GM23338 (cell line): Measurements from ENCODE around the gene ADORA2A.

Experiments
- CREB1 ChIP-seq: fragments of 250-450 bp; sonication (Bioruptor Pico); IDR thresholded peaks from 2 replicates; pipeline ENCODE4 v1.5.0; 2020; ENCODE audit warnings: low read depth, mild to moderate bottlenecking, moderate library complexity
- EZH2 ChIP-seq: fragments of 200-600 bp; sonication (generic); IDR thresholded peaks from one replicate; pipeline ENCODE4 v1.8.0; 2017; ENCODE audit warnings: antibody characterized with exemption, mild to moderate bottlenecking, low read depth; ENCODE audit not compliant: unreplicated experiment
- EZH2phosphoT487 ChIP-seq: fragments of 200-600 bp; sonication (generic); IDR thresholded peaks from one replicate; pipeline ENCODE4 v1.8.1; 2018; ENCODE audit warnings: antibody characterized with exemption; ENCODE audit not compliant: unreplicated experiment
- JUNB ChIP-seq: IDR thresholded peaks from one replicate; pipeline ENCODE4 v1.6.1; 2016; ENCODE audit warnings: antibody characterized with exemption; ENCODE audit not compliant: unreplicated experiment
- NANOG ChIP-seq: IDR thresholded peaks from 2 replicates; pipeline ENCODE4 v1.6.1; 2016; ENCODE audit warnings: antibody characterized with exemption, borderline replicate concordance
- POLR2AphosphoS5 ChIP-seq: IDR thresholded peaks from 2 replicates; pipeline ENCODE4 v1.6.1; 2016; ENCODE audit warnings: antibody characterized with exemption, low read depth
- STAT1 ChIP-seq: IDR thresholded peaks from one replicate; pipeline ENCODE4 v1.6.1; 2016; ENCODE audit warnings: antibody characterized with exemption; ENCODE audit not compliant: unreplicated experiment
- ZNF114 ChIP-seq: fragments of 250-450 bp; sonication (Bioruptor Pico); IDR thresholded peaks from 2 replicates; pipeline ENCODE4 v1.5.0; 2020; ENCODE audit warnings: mild to moderate bottlenecking, moderate library complexity
- ZNF331 ChIP-seq: fragments of 250-450 bp; sonication (Bioruptor Pico); IDR thresholded peaks from 2 replicates; pipeline ENCODE4 v1.5.0; 2020; ENCODE audit warnings: low read depth, mild to moderate bottlenecking, moderate library complexity
- TF ChIP-seq, protein P1 (sequence below), 2 experiments: fragments of 200-600 bp in 1 of 2; sonication (generic) in 1 of 2; conservative IDR thresholded peaks; 2 replicates each; pipeline versions ENCODE4 v1.5.1 to v1.6.1; 2016 to 2017; ENCODE audit warnings: antibody characterized with exemption in 2 of 2, low read depth in 2 of 2, mild to moderate bottlenecking in 2 of 2, moderate library complexity in 1 of 2
- TF ChIP-seq, protein P2 (sequence below): IDR thresholded peaks from 2 replicates; pipeline ENCODE4 v1.6.1; 2016; ENCODE audit warnings: antibody characterized with exemption
- TF ChIP-seq, protein P3 (sequence below): IDR thresholded peaks from one replicate; pipeline ENCODE4 v1.6.1; 2018; ENCODE audit warnings: antibody characterized with exemption; ENCODE audit not compliant: unreplicated experiment

DNA sequence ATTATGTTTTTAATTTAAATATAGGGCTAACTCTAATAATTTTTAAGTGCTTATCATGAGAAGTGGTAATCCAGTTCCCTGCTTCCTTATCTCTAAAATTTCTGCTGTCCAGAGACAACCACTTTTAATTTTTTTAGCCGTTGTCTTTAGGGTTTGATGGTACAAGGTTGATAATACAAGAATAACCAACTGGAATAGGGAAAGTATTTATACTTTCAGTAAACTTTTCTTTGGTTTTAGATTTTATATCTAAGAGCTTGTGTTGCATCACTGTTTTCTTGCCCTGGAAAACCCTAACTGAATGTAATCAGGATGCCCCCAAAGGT, 46.5 kb upstream of the ADORA2A start:
- TF ChIP-seq, protein P1, sequence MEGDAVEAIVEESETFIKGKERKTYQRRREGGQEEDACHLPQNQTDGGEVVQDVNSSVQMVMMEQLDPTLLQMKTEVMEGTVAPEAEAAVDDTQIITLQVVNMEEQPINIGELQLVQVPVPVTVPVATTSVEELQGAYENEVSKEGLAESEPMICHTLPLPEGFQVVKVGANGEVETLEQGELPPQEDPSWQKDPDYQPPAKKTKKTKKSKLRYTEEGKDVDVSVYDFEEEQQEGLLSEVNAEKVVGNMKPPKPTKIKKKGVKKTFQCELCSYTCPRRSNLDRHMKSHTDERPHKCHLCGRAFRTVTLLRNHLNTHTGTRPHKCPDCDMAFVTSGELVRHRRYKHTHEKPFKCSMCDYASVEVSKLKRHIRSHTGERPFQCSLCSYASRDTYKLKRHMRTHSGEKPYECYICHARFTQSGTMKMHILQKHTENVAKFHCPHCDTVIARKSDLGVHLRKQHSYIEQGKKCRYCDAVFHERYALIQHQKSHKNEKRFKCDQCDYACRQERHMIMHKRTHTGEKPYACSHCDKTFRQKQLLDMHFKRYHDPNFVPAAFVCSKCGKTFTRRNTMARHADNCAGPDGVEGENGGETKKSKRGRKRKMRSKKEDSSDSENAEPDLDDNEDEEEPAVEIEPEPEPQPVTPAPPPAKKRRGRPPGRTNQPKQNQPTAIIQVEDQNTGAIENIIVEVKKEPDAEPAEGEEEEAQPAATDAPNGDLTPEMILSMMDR (conservative IDR thresholded peaks at IDR 0.05; ENCODE audit: low read depth in 2 of 2) = no peak
- TF ChIP-seq EZH2 (no peak), CREB1 (CRISPR knock-in tag) (no peak), EZH2phosphoT487 (no peak), POLR2AphosphoS5 (no peak), ZNF114 (CRISPR knock-in tag) (no peak), JUNB (no peak), STAT1 (no peak), ZNF331 (no peak), NANOG (no peak)
- TF ChIP-seq, protein P2, sequence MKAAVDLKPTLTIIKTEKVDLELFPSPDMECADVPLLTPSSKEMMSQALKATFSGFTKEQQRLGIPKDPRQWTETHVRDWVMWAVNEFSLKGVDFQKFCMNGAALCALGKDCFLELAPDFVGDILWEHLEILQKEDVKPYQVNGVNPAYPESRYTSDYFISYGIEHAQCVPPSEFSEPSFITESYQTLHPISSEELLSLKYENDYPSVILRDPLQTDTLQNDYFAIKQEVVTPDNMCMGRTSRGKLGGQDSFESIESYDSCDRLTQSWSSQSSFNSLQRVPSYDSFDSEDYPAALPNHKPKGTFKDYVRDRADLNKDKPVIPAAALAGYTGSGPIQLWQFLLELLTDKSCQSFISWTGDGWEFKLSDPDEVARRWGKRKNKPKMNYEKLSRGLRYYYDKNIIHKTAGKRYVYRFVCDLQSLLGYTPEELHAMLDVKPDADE = no peak
- TF ChIP-seq, protein P3, sequence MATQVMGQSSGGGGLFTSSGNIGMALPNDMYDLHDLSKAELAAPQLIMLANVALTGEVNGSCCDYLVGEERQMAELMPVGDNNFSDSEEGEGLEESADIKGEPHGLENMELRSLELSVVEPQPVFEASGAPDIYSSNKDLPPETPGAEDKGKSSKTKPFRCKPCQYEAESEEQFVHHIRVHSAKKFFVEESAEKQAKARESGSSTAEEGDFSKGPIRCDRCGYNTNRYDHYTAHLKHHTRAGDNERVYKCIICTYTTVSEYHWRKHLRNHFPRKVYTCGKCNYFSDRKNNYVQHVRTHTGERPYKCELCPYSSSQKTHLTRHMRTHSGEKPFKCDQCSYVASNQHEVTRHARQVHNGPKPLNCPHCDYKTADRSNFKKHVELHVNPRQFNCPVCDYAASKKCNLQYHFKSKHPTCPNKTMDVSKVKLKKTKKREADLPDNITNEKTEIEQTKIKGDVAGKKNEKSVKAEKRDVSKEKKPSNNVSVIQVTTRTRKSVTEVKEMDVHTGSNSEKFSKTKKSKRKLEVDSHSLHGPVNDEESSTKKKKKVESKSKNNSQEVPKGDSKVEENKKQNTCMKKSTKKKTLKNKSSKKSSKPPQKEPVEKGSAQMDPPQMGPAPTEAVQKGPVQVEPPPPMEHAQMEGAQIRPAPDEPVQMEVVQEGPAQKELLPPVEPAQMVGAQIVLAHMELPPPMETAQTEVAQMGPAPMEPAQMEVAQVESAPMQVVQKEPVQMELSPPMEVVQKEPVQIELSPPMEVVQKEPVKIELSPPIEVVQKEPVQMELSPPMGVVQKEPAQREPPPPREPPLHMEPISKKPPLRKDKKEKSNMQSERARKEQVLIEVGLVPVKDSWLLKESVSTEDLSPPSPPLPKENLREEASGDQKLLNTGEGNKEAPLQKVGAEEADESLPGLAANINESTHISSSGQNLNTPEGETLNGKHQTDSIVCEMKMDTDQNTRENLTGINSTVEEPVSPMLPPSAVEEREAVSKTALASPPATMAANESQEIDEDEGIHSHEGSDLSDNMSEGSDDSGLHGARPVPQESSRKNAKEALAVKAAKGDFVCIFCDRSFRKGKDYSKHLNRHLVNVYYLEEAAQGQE = no peak
